Measurements from ENCODE around the gene ELP4.

GRCh38 chr11:31826536-31827438, 317.2 kb downstream of the ELP4 start:
- TF ChIP-seq EZH2 (IDR thresholded peaks at IDR 0.05) (no peak), POLR2AphosphoS5 (IDR thresholded peaks at IDR 0.05; ENCODE audit: borderline replicate concordance, low read depth, low read length) (no peak), FOXP2 (optimal IDR thresholded peaks at IDR 0.05; ENCODE audit: control extremely low read depth, extremely low read length, insufficient read depth) (no peak)
